SK-N-MC (cell line): ENCODE results near the gene RARRES1.

Experiments used
- DNase-seq: peaks from one replicate; pipeline ENCODE4 v3.0.0-alpha.2; 2011; ENCODE audit warnings: low read depth, low spot score
- H3K27ac ChIP-seq: fragments of 200-600 bp; sonication (generic); 2 replicates; pipeline ENCODE4 v1.5.1; 2016; ENCODE audit warnings: mixed run types
- H3K36me3 ChIP-seq: fragments of 200-600 bp; sonication (generic); 2 replicates; pipeline ENCODE4 v1.6.1; 2017; ENCODE audit warnings: antibody characterized with exemption, low read length, mixed read lengths; ENCODE audit not compliant: insufficient read depth
- H3K4me3 ChIP-seq: fragments of 200-600 bp; sonication (generic); 2 replicates; pipeline ENCODE4 v1.5.1; 2016
- H3K9ac ChIP-seq: fragments of 200-600 bp; sonication (generic); 2 replicates; pipeline ENCODE4 v1.8.0; 2017; ENCODE audit warnings: mixed run types, mixed read lengths; ENCODE audit not compliant: insufficient read length
- H3K9me3 ChIP-seq: fragments of 200-600 bp; sonication (generic); 2 replicates; pipeline ENCODE4 v1.6.1; 2017; ENCODE audit warnings: low read depth, mild to moderate bottlenecking, antibody characterized with exemption, low read length, moderate library complexity, mixed read lengths
- EZH2 ChIP-seq: fragments of 200-600 bp; sonication (generic); IDR thresholded peaks from one replicate; pipeline ENCODE4 v1.6.1; 2017; ENCODE audit warnings: antibody characterized with exemption
- FOXP2 ChIP-seq: optimal IDR thresholded peaks from 2 replicates; pipeline ENCODE3; 2011; ENCODE audit warnings: mild to moderate bottlenecking, moderate library complexity; ENCODE audit not compliant: insufficient read depth; ENCODE audit errors: extremely low read length, control extremely low read depth
- POLR2AphosphoS5 ChIP-seq: IDR thresholded peaks from 2 replicates; pipeline ENCODE4 v1.6.1; 2012; ENCODE audit warnings: mild to moderate bottlenecking, low read depth, low read length, borderline replicate concordance

RARRES1 gene

DNA sequence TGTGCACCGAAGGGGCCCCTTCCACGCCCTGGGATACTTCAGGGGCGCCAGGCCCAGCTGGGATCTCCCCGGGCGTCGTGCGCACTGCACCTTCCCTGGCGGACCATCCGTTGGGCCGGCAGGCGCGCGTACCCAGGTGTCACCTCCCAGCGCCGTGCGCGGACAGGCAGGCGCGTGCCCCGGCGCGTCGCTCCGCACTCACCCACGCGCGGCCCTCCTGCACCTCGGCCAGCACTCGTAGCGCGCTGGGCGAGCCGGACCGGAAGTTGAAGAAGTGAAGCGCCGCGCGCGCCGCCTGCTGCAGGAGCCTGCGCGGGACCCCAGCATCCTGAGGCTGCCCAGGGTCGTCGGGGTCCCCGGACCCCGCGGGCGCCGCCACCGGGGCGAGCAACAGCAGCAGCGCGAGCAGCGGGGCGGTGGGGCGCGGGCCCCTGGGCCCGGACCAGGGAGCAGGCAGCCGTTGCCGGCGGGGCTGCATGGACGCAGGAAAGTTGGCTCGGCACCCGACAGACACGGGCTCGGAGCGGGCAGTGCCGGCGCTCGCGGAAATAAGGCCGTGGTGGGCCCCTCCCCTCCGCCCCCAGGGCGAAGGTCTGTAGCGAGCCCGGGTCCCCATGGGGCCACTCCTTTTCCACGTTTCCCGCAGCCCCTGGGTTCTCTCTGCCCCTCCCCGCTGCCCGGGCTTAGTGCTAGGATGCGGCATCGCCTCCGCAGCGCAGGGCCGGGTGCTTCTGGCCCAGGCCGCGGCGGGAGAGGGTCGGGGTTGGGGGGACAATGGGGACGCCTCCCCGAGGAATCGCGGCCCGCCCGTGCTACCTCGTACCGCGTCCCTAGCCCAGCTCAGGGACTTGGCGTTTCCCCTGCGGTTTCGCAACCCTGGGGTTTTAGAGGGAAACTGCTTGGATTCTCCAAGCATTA is at the start of gene RARRES1:
TSS of gene RARRES1 (minus strand) at position 520 of the 918 bp plus-strand sequence. CDS start at position 478, 42 bp downstream.
- Histone ChIP-seq H3K9ac (no peak within 1 kb of the TSS), H3K4me3 (no peak within 1 kb of the TSS), H3K9me3 (no peaks in the 10 kb centered on the region), H3K36me3 (no peaks in the 10 kb centered on the region), H3K27ac (no peak within 1 kb of the TSS)
- TF ChIP-seq EZH2, result no peak
- TF ChIP-seq FOXP2, result no peak
- no peak for TF ChIP-seq POLR2AphosphoS5
- DNase-seq, result no peak

DNA sequence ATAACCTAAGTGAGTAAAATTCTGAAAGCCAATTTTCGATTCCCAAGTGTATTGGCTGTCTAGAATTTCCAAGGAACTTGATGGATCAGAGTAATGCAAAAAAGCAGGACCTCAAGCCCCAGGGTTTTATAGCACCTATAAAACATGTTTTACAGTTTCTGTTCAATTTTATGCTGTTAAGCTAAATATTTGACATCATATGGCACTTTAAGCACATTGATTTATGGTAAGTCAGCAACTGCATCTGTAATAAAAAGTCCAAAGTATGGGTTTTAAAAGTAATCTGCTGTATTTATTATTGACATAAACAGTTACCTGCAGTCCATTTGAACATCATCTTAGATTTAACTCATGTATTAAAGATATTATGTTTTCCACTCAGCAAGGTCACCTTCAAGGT is 49.6 kb upstream of the RARRES1 start:
- H3K9ac ChIP-seq, result no peak overlapping the region
- no peak overlapping the region for H3K4me3 ChIP-seq
- no peaks in the 10 kb centered on the region for H3K9me3 ChIP-seq
- H3K36me3 ChIP-seq, result no peaks in the 10 kb centered on the region
- no peak for DNase-seq
- no peak overlapping the region for H3K27ac ChIP-seq
- TF ChIP-seq POLR2AphosphoS5 (no peak), FOXP2 (no peak), EZH2 (no peak)

GRCh38 chr3:158781191-158781590 is 48.9 kb upstream of the RARRES1 start:
- no peak overlapping the region for H3K9ac ChIP-seq
- DNase-seq, result no peak
- no peak overlapping the region for H3K27ac ChIP-seq
- no peak for TF ChIP-seq POLR2AphosphoS5
- TF ChIP-seq FOXP2, result no peak
- no peak for TF ChIP-seq EZH2
- H3K9me3 ChIP-seq, result no peaks in the 10 kb centered on the region
- no peaks in the 10 kb centered on the region for H3K36me3 ChIP-seq
- no peak overlapping the region for H3K4me3 ChIP-seq

GRCh38 chr3:158780766-158781165 is 48.5 kb upstream of the RARRES1 start:
- no peak for TF ChIP-seq EZH2
- no peak for TF ChIP-seq FOXP2
- TF ChIP-seq POLR2AphosphoS5, result no peak
- H3K9ac ChIP-seq, result no peak overlapping the region
- H3K9me3 ChIP-seq, result no peaks in the 10 kb centered on the region
- DNase-seq, result no peak
- no peak overlapping the region for H3K4me3 ChIP-seq
- H3K36me3 ChIP-seq, result no peaks in the 10 kb centered on the region
- no peak overlapping the region for H3K27ac ChIP-seq

DNA sequence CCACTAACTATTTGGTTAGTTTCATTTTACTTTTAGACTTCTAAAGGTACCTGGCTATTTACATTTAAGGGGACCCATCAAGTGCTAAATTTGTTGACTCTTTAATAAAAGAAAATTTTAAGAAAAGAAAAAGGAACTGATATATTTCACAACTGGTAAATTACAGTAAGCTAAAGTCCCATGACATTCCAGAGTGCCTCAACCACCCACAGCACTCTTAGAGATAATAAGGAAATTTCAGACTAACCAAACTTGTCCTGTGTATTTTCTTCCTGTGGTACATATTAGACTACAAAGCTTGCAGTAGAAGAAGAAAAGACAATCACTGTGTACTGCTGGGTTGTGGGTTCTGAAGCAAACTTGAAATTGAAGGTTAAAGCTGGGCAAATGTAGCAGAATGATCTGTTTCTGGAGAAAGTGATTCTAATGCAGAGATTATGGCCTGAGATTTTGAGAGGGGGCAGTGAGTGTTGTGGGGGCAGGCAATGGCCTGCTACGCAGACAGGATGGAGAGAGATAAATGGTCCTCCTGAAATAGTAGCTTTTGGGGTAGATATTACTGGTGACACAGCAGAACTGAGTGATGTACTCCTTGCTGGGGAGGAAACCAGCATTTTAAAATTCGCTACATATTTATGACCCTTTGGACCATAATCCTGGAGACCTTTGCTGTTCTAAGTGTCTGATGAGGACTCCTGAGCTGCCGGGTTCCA is 45.1 kb upstream of the RARRES1 start:
- H3K9me3 ChIP-seq, result no peaks in the 10 kb centered on the region
- H3K36me3 ChIP-seq, result no peaks in the 10 kb centered on the region
- no peak overlapping the region for H3K4me3 ChIP-seq
- no peak for TF ChIP-seq POLR2AphosphoS5
- no peak for TF ChIP-seq FOXP2
- TF ChIP-seq EZH2, result no peak
- H3K27ac ChIP-seq, result no peak overlapping the region
- DNase-seq, result no peak
- no peak overlapping the region for H3K9ac ChIP-seq

- no peak for TF ChIP-seq EZH2
- no peak overlapping the region for H3K9ac ChIP-seq
- no peak overlapping the region for H3K27ac ChIP-seq
- H3K4me3 ChIP-seq, result no peak overlapping the region
- DNase-seq, result no peak
- no peaks in the 10 kb centered on the region for H3K9me3 ChIP-seq
- H3K36me3 ChIP-seq, result no peaks in the 10 kb centered on the region
Observed at GRCh38 chr3:158776531-158776930, 44.3 kb upstream of the RARRES1 start.

DNA sequence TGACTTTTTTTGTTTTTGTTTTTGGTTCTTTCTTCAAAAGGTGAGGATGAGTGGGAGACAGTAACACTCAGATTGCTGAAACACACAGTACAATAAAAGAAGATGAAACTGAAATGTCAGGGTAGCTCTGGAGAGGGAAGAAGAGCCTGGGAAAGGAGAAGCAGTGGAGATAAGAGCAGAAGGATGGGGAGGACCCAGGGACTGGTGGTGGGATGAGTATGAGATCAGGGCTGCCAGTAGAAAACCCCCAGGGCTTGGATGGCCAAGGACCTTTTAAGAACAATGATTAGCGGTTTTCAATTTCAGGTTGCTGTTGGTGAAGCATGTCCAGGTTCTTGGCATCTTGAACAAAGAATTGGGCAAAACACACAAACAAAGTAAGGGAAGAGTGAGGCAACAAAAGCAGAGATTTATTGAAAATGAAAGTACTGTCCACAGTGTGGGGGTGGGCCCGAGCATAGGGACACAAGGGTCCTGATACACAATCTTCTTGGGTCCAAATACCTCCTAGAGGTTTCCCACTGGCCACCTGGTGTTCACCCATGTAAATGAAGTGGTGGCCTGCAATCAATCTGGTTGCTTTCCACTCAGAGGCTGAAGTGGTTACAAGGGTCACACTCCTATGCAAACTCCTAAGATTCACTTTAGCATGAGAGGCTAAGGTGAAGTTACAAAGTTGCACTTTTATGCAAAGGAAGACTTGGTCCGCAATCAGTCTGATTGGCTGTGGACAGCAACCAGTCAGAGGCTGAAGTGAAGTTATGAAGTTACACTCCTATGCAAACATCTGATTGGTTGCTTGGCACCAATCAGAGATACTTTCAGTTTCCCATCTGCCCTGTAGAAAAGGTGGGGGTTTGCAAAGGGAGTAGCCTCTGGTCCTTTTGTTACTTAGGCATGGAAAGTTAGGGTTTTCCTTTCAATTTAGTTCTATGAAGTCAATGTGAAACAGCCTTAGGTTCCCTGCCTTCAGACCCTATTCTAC is 43.5 kb upstream of the RARRES1 start:
- H3K4me3 ChIP-seq, result no peak overlapping the region
- DNase-seq, result no peak
- no peaks in the 10 kb centered on the region for H3K9me3 ChIP-seq
- no peaks in the 10 kb centered on the region for H3K36me3 ChIP-seq
- no peak overlapping the region for H3K9ac ChIP-seq
- no peak overlapping the region for H3K27ac ChIP-seq
- TF ChIP-seq POLR2AphosphoS5, result no peak
- no peak for TF ChIP-seq EZH2
- TF ChIP-seq FOXP2, result no peak

- Histone ChIP-seq H3K9me3 (no peaks in the 10 kb centered on the region), H3K4me3 (no peak overlapping the region), H3K27ac (no peak overlapping the region), H3K9ac (no peak overlapping the region), H3K36me3 (no peaks in the 10 kb centered on the region)
- TF ChIP-seq FOXP2 (no peak), POLR2AphosphoS5 (no peak), EZH2 (no peak)
- no peak for DNase-seq
Observed at GRCh38 chr3:158774965-158775364, 42.7 kb upstream of the RARRES1 start.
